HEK293T (cell line): ENCODE data around the gene KCNJ5.

Source experiments
- CTCF ChIA-PET: fragments of 350-600 bp; formaldehyde crosslinking; extraction: SDS; loops from one replicate; lab custom pipeline; 2021; ENCODE audit warnings: antibody characterized with exemption, inconsistent platforms; lab: Yijun Ruan, JAX
- POLR2A ChIA-PET: fragments of 350-600 bp; formaldehyde crosslinking; extraction: SDS; loops from one replicate; lab custom pipeline; 2020; ENCODE audit warnings: antibody characterized with exemption, inconsistent platforms; lab: Yijun Ruan, JAX
- DNase-seq: peaks from one replicate; pipeline ENCODE4 v3.0.0; 2012; ENCODE audit warnings: mixed read lengths; ENCODE audit errors: extremely low spot score
- ARNT ChIP-seq: fragments of 450-650 bp; IDR thresholded peaks from 2 replicates; pipeline ENCODE4 v1.6.1; 2017; ENCODE audit warnings: mild to moderate bottlenecking
- BHLHE40 ChIP-seq: fragments of 450-650 bp; IDR thresholded peaks from 2 replicates; pipeline ENCODE4 v1.6.1; 2016; ENCODE audit warnings: mild to moderate bottlenecking, moderate library complexity, borderline replicate concordance
- CTBP1 ChIP-seq: fragments of 450-650 bp; IDR thresholded peaks from 2 replicates; pipeline ENCODE4 v1.6.1; 2016; ENCODE audit warnings: borderline replicate concordance
- ELF4 ChIP-seq: fragments of 450-650 bp; IDR thresholded peaks from 2 replicates; pipeline ENCODE4 v1.6.1; 2017; ENCODE audit warnings: antibody characterized with exemption
- FOXA1 ChIP-seq: fragments of 450-650 bp; IDR thresholded peaks from 2 replicates; pipeline ENCODE4 v1.6.1; 2016; ENCODE audit warnings: mild to moderate bottlenecking
- FOXK2 ChIP-seq: fragments of 450-650 bp; IDR thresholded peaks from 2 replicates; pipeline ENCODE4 v1.6.1; 2016; ENCODE audit warnings: mild to moderate bottlenecking
- FOXM1 ChIP-seq: fragments of 450-650 bp; IDR thresholded peaks from 2 replicates; pipeline ENCODE4 v1.6.1; 2017; ENCODE audit warnings: mild to moderate bottlenecking, borderline replicate concordance
- HDGF ChIP-seq: fragments of 450-650 bp; IDR thresholded peaks from 2 replicates; pipeline ENCODE4 v1.6.1; 2017; ENCODE audit warnings: antibody characterized with exemption, borderline replicate concordance
- L3MBTL2 ChIP-seq: fragments of 450-650 bp; conservative IDR thresholded peaks from 2 replicates; pipeline ENCODE4 v1.6.1; 2016; ENCODE audit warnings: mild to moderate bottlenecking
- LEF1 ChIP-seq: fragments of 450-650 bp; IDR thresholded peaks from 2 replicates; pipeline ENCODE4 v1.6.1; 2017; ENCODE audit warnings: mild to moderate bottlenecking, borderline replicate concordance
- NFRKB ChIP-seq: fragments of 450-650 bp; IDR thresholded peaks from 2 replicates; pipeline ENCODE4 v1.6.1; 2016; ENCODE audit warnings: mild to moderate bottlenecking, moderate library complexity
- PKNOX1 ChIP-seq: fragments of 450-650 bp; IDR thresholded peaks from 2 replicates; pipeline ENCODE4 v1.6.1; 2016
- SP1 ChIP-seq: fragments of 450-650 bp; IDR thresholded peaks from 2 replicates; pipeline ENCODE4 v1.6.1; 2017
- SUZ12 ChIP-seq: fragments of 450-650 bp; IDR thresholded peaks from 2 replicates; pipeline ENCODE4 v1.6.1; 2016; ENCODE audit warnings: mild to moderate bottlenecking
- TARDBP ChIP-seq: fragments of 450-650 bp; IDR thresholded peaks from 2 replicates; pipeline ENCODE4 v1.6.1; 2016
- ZNF384 ChIP-seq: fragments of 450-650 bp; IDR thresholded peaks from 2 replicates; pipeline ENCODE4 v1.6.1; 2016

The KCNJ5 gene

GRCh38 chr11:128943428-128943976 lies 52.3 kb downstream of the KCNJ5 start:
- no peak for DNase-seq
- no peak for TF ChIP-seq L3MBTL2
- no peak for TF ChIP-seq FOXA1
- no peak for TF ChIP-seq ZNF384
- no peak for TF ChIP-seq BHLHE40
- TF ChIP-seq TARDBP, result no peak
- no peak for TF ChIP-seq SUZ12
- no peak for TF ChIP-seq FOXK2
- no peak for TF ChIP-seq ELF4
- no peak for TF ChIP-seq SP1
- no peak for TF ChIP-seq NFRKB
- ChIA-PET CTCF (interaction anchor here (0.5 to 2.6 kb wide), 2 partner anchors 13 to 61 kb away, joined by 4 to 10 read pairs; no protein-coding TSS in a partner anchor), POLR2A (no interaction called here)

GRCh38 chr11:128946648-128947047 lies 55.5 kb downstream of the KCNJ5 start:
- POLR2A ChIA-PET, result no interaction called here
- CTCF ChIA-PET, result no interaction called here
- TF ChIP-seq ZNF384 (no peak), NFRKB (no peak), FOXK2 (no peak), SUZ12 (no peak), PKNOX1 (no peak), BHLHE40 (no peak), ELF4 (no peak), HDGF (no peak), TARDBP (no peak), CTBP1 (no peak)
- DNase-seq, result no peak

- no peak for DNase-seq
- ChIA-PET POLR2A (no interaction called here), CTCF (interaction anchor here (0.6 to 1.6 kb wide), 6 partner anchors 8 to 66 kb away, joined by 3 to 11 read pairs (median 5); no protein-coding TSS in a partner anchor)
- no peak for TF ChIP-seq ELF4
- no peak for TF ChIP-seq FOXA1
- no peak for TF ChIP-seq BHLHE40
- no peak for TF ChIP-seq HDGF
- no peak for TF ChIP-seq L3MBTL2
- no peak for TF ChIP-seq LEF1
- no peak for TF ChIP-seq CTBP1
- no peak for TF ChIP-seq ZNF384
- TF ChIP-seq SUZ12, result no peak
- no peak for TF ChIP-seq ARNT
- no peak for TF ChIP-seq FOXK2
- no peak for TF ChIP-seq PKNOX1
- TF ChIP-seq NFRKB, result no peak
- TF ChIP-seq FOXM1, result no peak
- TF ChIP-seq TARDBP, result no peak
- TF ChIP-seq SP1, result no peak
Measured at GRCh38 chr11:128947773-128948172, 56.6 kb downstream of the KCNJ5 start.

- CTCF ChIA-PET, result interaction anchor here (0.6 to 1.6 kb wide), 9 partner anchors 9 to 776 kb away, joined by 3 to 11 read pairs (median 4); no protein-coding TSS in a partner anchor
- DNase-seq, result no peak
- POLR2A ChIA-PET, result no interaction called here
- TF ChIP-seq HDGF (no peak), ZNF384 (no peak), ARNT (no peak), CTBP1 (no peak), TARDBP (no peak), L3MBTL2 (no peak), FOXA1 (no peak), NFRKB (no peak), FOXM1 (no peak), SP1 (no peak), BHLHE40 (no peak), SUZ12 (no peak), FOXK2 (no peak), PKNOX1 (no peak), LEF1 (no peak), ELF4 (no peak)
Measured at GRCh38 chr11:128948583-128948982, 57.4 kb downstream of the KCNJ5 start.

GRCh38 chr11:128949791-128950454 lies 58.8 kb downstream of the KCNJ5 start:
- POLR2A ChIA-PET, result no interaction called here
- DNase-seq, result no peak
- no peak for TF ChIP-seq ARNT
- TF ChIP-seq PKNOX1, result no peak
- no peak for TF ChIP-seq CTBP1
- no peak for TF ChIP-seq SP1
- no peak for TF ChIP-seq ELF4
- TF ChIP-seq L3MBTL2, result no peak
- no peak for TF ChIP-seq FOXK2
- no peak for TF ChIP-seq FOXM1
- no peak for TF ChIP-seq BHLHE40
- TF ChIP-seq NFRKB, result no peak
- TF ChIP-seq TARDBP, result no peak
- no peak for TF ChIP-seq SUZ12
- no peak for TF ChIP-seq HDGF
- TF ChIP-seq ZNF384, result no peak
- no peak for TF ChIP-seq LEF1
- TF ChIP-seq FOXA1, result no peak
- CTCF ChIA-PET, result interaction anchor here (1.2 kb wide), 2 partner anchors 44 to 60 kb away, joined by 3 to 4 read pairs; no protein-coding TSS in a partner anchor
